BE2C (cell line): ENCODE results near the gene TIAM2.

Experiments
- DNase-seq: peaks from one replicate; pipeline ENCODE4 v3.0.0-alpha.2; 2020
- H3K27me3 ChIP-seq: fragments of 250-450 bp; sonication (Bioruptor Pico); 2 replicates; pipeline ENCODE4 v1.5.1; 2020; ENCODE audit warnings: mild to moderate bottlenecking
- H3K36me3 ChIP-seq: fragments of 250-450 bp; sonication (Bioruptor Pico); 2 replicates; pipeline ENCODE4 v1.5.1; 2020; ENCODE audit warnings: mild to moderate bottlenecking
- H3K4me1 ChIP-seq: fragments of 250-450 bp; sonication (Bioruptor Pico); 2 replicates; pipeline ENCODE4 v1.5.1; 2020
- H3K4me3 ChIP-seq: 2 replicates; pipeline ENCODE4 v1.5.1; 2011; ENCODE audit warnings: low read depth, low read length
- H3K9me3 ChIP-seq: fragments of 250-450 bp; sonication (Bioruptor Pico); 2 replicates; pipeline ENCODE4 v1.5.1; 2020
- CTCF ChIP-seq: IDR thresholded peaks from 2 replicates; pipeline ENCODE4 v1.5.1; 2012; ENCODE audit warnings: mild to moderate bottlenecking, low read depth, low read length

Gene TIAM2

GRCh38 chr6:155292711-155293110 lies 297.6 kb downstream of the TIAM2 start:
- no peaks in the 10 kb centered on the region for H3K9me3 ChIP-seq
- H3K27me3 ChIP-seq: no peaks in the 10 kb centered on the region
- no peak for TF ChIP-seq CTCF
- no peaks in the 10 kb centered on the region for H3K4me1 ChIP-seq
- H3K36me3 ChIP-seq: peaks cover 36% of the 10 kb centered on the region
- H3K4me3 ChIP-seq: no peak overlapping the region
- no peak for DNase-seq

- H3K4me1 ChIP-seq: no peaks in the 10 kb centered on the region
- no peaks in the 10 kb centered on the region for H3K27me3 ChIP-seq
- no peak overlapping the region for H3K4me3 ChIP-seq
- TF ChIP-seq CTCF: no peak
- DNase-seq: no peak
- peaks cover 38% of the 10 kb centered on the region for H3K36me3 ChIP-seq
- H3K9me3 ChIP-seq: no peaks in the 10 kb centered on the region
These were observed 302.6 kb downstream of the TIAM2 start for GRCh38 chr6:155297669-155298068.

- H3K36me3 ChIP-seq: peaks cover 25% of the 10 kb centered on the region
- TF ChIP-seq CTCF: no peak
- no peak for DNase-seq
These were observed 306.8 kb downstream of the TIAM2 start for GRCh38 chr6:155301867-155302266.

GRCh38 chr6:155303361-155303870 lies 308.3 kb downstream of the TIAM2 start:
- H3K4me3 ChIP-seq: no peak overlapping the region

More at GRCh38 chr6:155301867-155302266, 306.8 kb downstream of the TIAM2 start:
- H3K27me3 ChIP-seq: no peaks in the 10 kb centered on the region
- H3K9me3 ChIP-seq: no peaks in the 10 kb centered on the region
- H3K4me3 ChIP-seq: no peak overlapping the region
- no peaks in the 10 kb centered on the region for H3K4me1 ChIP-seq

GRCh38 chr6:155306958-155307357 lies 311.8 kb downstream of the TIAM2 start:
- H3K9me3 ChIP-seq: no peaks in the 10 kb centered on the region
- H3K36me3 ChIP-seq: peaks cover 37% of the 10 kb centered on the region
- no peak for TF ChIP-seq CTCF
- no peak for DNase-seq
- H3K27me3 ChIP-seq: no peaks in the 10 kb centered on the region
- no peak overlapping the region for H3K4me3 ChIP-seq
- H3K4me1 ChIP-seq: no peaks in the 10 kb centered on the region

More at GRCh38 chr6:155303361-155303870, 308.3 kb downstream of the TIAM2 start:
- Histone ChIP-seq H3K27me3 (no peaks in the 10 kb centered on the region), H3K36me3 (peaks cover 27% of the 10 kb centered on the region), H3K9me3 (no peaks in the 10 kb centered on the region), H3K4me1 (no peaks in the 10 kb centered on the region)
- TF ChIP-seq CTCF: no peak
- DNase-seq: no peak
